ENCODE results near the gene FANCG. TPM values are rescaled to one million over a fixed set of nuclear protein-coding genes. Genes with fewer than 3 reads are reported as not detected.

FANCG gene
- total and polyA plus RNA-seq, 2 of the 8 experiments (the other 6 are each of a cell fraction or from before 2014, with no cell fraction given), result 66.6 to 87.1 TPM

- TF ChIP-seq, protein P1, sequence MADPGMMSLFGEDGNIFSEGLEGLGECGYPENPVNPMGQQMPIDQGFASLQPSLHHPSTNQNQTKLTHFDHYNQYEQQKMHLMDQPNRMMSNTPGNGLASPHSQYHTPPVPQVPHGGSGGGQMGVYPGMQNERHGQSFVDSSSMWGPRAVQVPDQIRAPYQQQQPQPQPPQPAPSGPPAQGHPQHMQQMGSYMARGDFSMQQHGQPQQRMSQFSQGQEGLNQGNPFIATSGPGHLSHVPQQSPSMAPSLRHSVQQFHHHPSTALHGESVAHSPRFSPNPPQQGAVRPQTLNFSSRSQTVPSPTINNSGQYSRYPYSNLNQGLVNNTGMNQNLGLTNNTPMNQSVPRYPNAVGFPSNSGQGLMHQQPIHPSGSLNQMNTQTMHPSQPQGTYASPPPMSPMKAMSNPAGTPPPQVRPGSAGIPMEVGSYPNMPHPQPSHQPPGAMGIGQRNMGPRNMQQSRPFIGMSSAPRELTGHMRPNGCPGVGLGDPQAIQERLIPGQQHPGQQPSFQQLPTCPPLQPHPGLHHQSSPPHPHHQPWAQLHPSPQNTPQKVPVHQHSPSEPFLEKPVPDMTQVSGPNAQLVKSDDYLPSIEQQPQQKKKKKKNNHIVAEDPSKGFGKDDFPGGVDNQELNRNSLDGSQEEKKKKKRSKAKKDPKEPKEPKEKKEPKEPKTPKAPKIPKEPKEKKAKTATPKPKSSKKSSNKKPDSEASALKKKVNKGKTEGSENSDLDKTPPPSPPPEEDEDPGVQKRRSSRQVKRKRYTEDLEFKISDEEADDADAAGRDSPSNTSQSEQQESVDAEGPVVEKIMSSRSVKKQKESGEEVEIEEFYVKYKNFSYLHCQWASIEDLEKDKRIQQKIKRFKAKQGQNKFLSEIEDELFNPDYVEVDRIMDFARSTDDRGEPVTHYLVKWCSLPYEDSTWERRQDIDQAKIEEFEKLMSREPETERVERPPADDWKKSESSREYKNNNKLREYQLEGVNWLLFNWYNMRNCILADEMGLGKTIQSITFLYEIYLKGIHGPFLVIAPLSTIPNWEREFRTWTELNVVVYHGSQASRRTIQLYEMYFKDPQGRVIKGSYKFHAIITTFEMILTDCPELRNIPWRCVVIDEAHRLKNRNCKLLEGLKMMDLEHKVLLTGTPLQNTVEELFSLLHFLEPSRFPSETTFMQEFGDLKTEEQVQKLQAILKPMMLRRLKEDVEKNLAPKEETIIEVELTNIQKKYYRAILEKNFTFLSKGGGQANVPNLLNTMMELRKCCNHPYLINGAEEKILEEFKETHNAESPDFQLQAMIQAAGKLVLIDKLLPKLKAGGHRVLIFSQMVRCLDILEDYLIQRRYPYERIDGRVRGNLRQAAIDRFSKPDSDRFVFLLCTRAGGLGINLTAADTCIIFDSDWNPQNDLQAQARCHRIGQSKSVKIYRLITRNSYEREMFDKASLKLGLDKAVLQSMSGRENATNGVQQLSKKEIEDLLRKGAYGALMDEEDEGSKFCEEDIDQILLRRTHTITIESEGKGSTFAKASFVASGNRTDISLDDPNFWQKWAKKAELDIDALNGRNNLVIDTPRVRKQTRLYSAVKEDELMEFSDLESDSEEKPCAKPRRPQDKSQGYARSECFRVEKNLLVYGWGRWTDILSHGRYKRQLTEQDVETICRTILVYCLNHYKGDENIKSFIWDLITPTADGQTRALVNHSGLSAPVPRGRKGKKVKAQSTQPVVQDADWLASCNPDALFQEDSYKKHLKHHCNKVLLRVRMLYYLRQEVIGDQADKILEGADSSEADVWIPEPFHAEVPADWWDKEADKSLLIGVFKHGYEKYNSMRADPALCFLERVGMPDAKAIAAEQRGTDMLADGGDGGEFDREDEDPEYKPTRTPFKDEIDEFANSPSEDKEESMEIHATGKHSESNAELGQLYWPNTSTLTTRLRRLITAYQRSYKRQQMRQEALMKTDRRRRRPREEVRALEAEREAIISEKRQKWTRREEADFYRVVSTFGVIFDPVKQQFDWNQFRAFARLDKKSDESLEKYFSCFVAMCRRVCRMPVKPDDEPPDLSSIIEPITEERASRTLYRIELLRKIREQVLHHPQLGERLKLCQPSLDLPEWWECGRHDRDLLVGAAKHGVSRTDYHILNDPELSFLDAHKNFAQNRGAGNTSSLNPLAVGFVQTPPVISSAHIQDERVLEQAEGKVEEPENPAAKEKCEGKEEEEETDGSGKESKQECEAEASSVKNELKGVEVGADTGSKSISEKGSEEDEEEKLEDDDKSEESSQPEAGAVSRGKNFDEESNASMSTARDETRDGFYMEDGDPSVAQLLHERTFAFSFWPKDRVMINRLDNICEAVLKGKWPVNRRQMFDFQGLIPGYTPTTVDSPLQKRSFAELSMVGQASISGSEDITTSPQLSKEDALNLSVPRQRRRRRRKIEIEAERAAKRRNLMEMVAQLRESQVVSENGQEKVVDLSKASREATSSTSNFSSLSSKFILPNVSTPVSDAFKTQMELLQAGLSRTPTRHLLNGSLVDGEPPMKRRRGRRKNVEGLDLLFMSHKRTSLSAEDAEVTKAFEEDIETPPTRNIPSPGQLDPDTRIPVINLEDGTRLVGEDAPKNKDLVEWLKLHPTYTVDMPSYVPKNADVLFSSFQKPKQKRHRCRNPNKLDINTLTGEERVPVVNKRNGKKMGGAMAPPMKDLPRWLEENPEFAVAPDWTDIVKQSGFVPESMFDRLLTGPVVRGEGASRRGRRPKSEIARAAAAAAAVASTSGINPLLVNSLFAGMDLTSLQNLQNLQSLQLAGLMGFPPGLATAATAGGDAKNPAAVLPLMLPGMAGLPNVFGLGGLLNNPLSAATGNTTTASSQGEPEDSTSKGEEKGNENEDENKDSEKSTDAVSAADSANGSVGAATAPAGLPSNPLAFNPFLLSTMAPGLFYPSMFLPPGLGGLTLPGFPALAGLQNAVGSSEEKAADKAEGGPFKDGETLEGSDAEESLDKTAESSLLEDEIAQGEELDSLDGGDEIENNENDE (IDR thresholded peaks at IDR 0.05; ENCODE audit: insufficient replicate concordance, low read length), result no peak
- TF ChIP-seq, protein P2, sequence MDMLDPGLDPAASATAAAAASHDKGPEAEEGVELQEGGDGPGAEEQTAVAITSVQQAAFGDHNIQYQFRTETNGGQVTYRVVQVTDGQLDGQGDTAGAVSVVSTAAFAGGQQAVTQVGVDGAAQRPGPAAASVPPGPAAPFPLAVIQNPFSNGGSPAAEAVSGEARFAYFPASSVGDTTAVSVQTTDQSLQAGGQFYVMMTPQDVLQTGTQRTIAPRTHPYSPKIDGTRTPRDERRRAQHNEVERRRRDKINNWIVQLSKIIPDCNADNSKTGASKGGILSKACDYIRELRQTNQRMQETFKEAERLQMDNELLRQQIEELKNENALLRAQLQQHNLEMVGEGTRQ (IDR thresholded peaks at IDR 0.05; ENCODE audit: low read length), result no peak
- no peak for TF ChIP-seq YY1 (IDR thresholded peaks at IDR 0.05; ENCODE audit: low read depth, low read length)
- no peak for TF ChIP-seq GABPA (IDR thresholded peaks at IDR 0.05; ENCODE audit: borderline replicate concordance, insufficient read depth, low read length)
- no peak for TF ChIP-seq KDM4A (IDR thresholded peaks at IDR 0.05; ENCODE audit: low read depth, low read length, severe bottlenecking)
- TF ChIP-seq CTBP2 (IDR thresholded peaks at IDR 0.05; ENCODE audit: borderline replicate concordance, insufficient read depth, insufficient read length, low read length), result no peak
- no peak for TF ChIP-seq BCL11A (IDR thresholded peaks at IDR 0.05; ENCODE audit: low read depth in 2 of 2, low read length in 2 of 2)
These were observed 23.0 kb downstream of the FANCG start (continued) for GRCh38 chr9:35056571-35057270.

Data from H1 (cell line).